GM23338 (cell line): Measurements from ENCODE around the gene CCNY. TPM values are rescaled to one million over a fixed set of nuclear protein-coding genes. Genes with fewer than 3 reads are reported as not detected.

ENCODE experiments used
- ATAC-seq: fragments of 200-7000 bp; cut with Tn5 transposase; 3 replicates; pipeline ENCODE4 v1.9.1; 2020
- DNase-seq: peaks from one replicate; pipeline ENCODE4 v3.0.0-alpha.2; 2015; ENCODE audit warnings: low spot score
- H2AFZ ChIP-seq: fragments of 200-600 bp; sonication (generic); 2 replicates; pipeline ENCODE4 v1.8.0; 2016; ENCODE audit warnings: antibody characterized with exemption, mild to moderate bottlenecking, moderate library complexity
- H3F3A ChIP-seq: fragments of 200-600 bp; sonication (generic); replicated peaks from 2 replicates; pipeline ENCODE4 v1.8.0; 2017; ENCODE audit warnings: antibody characterized with exemption, mixed run types, low read depth
- H3K27ac ChIP-seq: fragments of 200-600 bp; sonication (generic); 2 replicates; pipeline ENCODE4 v1.6.1; 2016; ENCODE audit warnings: low read depth
- H3K27me3 ChIP-seq: fragments of 200-600 bp; sonication (generic); 2 replicates; pipeline ENCODE4 v1.8.0; 2016; ENCODE audit warnings: mild to moderate bottlenecking, mixed run types, moderate library complexity; ENCODE audit not compliant: insufficient read depth
- H3K36me3 ChIP-seq: fragments of 200-600 bp; sonication (generic); 2 replicates; pipeline ENCODE4 v1.8.0; 2016; ENCODE audit warnings: mild to moderate bottlenecking; ENCODE audit not compliant: insufficient read depth
- H3K4me1 ChIP-seq: fragments of 200-600 bp; sonication (generic); 2 replicates; pipeline ENCODE4 v1.8.0; 2016; ENCODE audit warnings: mild to moderate bottlenecking, moderate library complexity; ENCODE audit not compliant: insufficient read depth
- H3K4me2 ChIP-seq: fragments of 200-600 bp; sonication (generic); 2 replicates; pipeline ENCODE4 v1.7.1; 2017; ENCODE audit warnings: mixed run types
- H3K4me3 ChIP-seq: fragments of 200-600 bp; sonication (generic); 2 replicates; pipeline ENCODE4 v1.6.1; 2016; ENCODE audit warnings: mixed run types
- H3K79me2 ChIP-seq: fragments of 200-600 bp; sonication (generic); replicated peaks from 2 replicates; pipeline ENCODE4 v1.8.0; 2017; ENCODE audit warnings: mild to moderate bottlenecking; ENCODE audit not compliant: insufficient read depth
- H3K9me2 ChIP-seq: fragments of 200-600 bp; sonication (generic); 2 replicates; pipeline ENCODE4 v1.8.0; 2017; ENCODE audit not compliant: insufficient read depth
- H4K20me1 ChIP-seq: fragments of 200-600 bp; sonication (generic); replicated peaks from 2 replicates; pipeline ENCODE4 v1.8.0; 2017; ENCODE audit warnings: mild to moderate bottlenecking; ENCODE audit not compliant: insufficient read depth
- H3K27ac Mint-ChIP-seq: 2 replicates; pipeline ENCODE4 v1.8.0; 2020; ENCODE audit warnings: inconsistent platforms, mild to moderate bottlenecking, moderate library complexity, mixed read lengths
- H3K27me3 Mint-ChIP-seq: 3 replicates; pipeline ENCODE4 v1.8.0; 2022; ENCODE audit warnings: low read depth, mild to moderate bottlenecking, moderate library complexity, mixed read lengths, inconsistent platforms; ENCODE audit not compliant: insufficient read depth, poor library complexity
- H3K36me3 Mint-ChIP-seq: 3 replicates; pipeline ENCODE4 v1.8.0; 2021; ENCODE audit warnings: low read depth, mild to moderate bottlenecking, inconsistent platforms, moderate library complexity, mixed read lengths
- H3K4me1 Mint-ChIP-seq: 3 replicates; pipeline ENCODE4 v1.8.0; 2020; ENCODE audit warnings: mild to moderate bottlenecking, inconsistent platforms, mixed read lengths
- H3K4me3 Mint-ChIP-seq: 3 replicates; pipeline ENCODE4 v1.8.0; 2021; ENCODE audit warnings: moderate library complexity, mild to moderate bottlenecking, inconsistent platforms, mixed read lengths
- H3K9me3 Mint-ChIP-seq: 3 replicates; pipeline ENCODE4 v1.8.0; 2020; ENCODE audit warnings: moderate library complexity, mild to moderate bottlenecking, inconsistent platforms, mixed read lengths
- EZH2phosphoT487 ChIP-seq: fragments of 200-600 bp; sonication (generic); IDR thresholded peaks from one replicate; pipeline ENCODE4 v1.8.1; 2018; ENCODE audit warnings: antibody characterized with exemption; ENCODE audit not compliant: unreplicated experiment
- STAT1 ChIP-seq: IDR thresholded peaks from one replicate; pipeline ENCODE4 v1.6.1; 2016; ENCODE audit warnings: antibody characterized with exemption; ENCODE audit not compliant: unreplicated experiment
- ZNF331 ChIP-seq: fragments of 250-450 bp; sonication (Bioruptor Pico); IDR thresholded peaks from 2 replicates; pipeline ENCODE4 v1.5.0; 2020; ENCODE audit warnings: low read depth, mild to moderate bottlenecking, moderate library complexity
- polyA plus RNA-seq: library from polyadenylated mRNA; unstranded; fragments of >200 nt; fragmentation: Nextera tagmentation; extraction: Ambion mirVana; gene quantifications from 2 replicates; pipeline ENCODE4 v1.2.1, GENCODE V29; 2016
- total RNA-seq: library from RNA; depleted of rRNA; stranded (reverse); fragments of >200 nt; shearing (Covaris generic); gene quantifications from 2 replicates; pipeline ENCODE4 v1.2.3, GENCODE V29; 2014
- TF ChIP-seq, protein P1 (sequence below): fragments of 250-450 bp; sonication (Bioruptor Pico); IDR thresholded peaks from 2 replicates; pipeline ENCODE4 v1.5.0; 2020; ENCODE audit warnings: mild to moderate bottlenecking, moderate library complexity
- TF ChIP-seq, protein P2 (sequence below): IDR thresholded peaks from 2 replicates; pipeline ENCODE4 v1.6.1; 2016; ENCODE audit warnings: antibody characterized with exemption
- TF ChIP-seq, protein P3 (sequence below): IDR thresholded peaks from one replicate; pipeline ENCODE4 v1.6.1; 2018; ENCODE audit warnings: antibody characterized with exemption; ENCODE audit not compliant: unreplicated experiment

The CCNY gene
- total and polyA plus RNA-seq, 2 experiments from 2014 or later = 14.2 to 29.0 TPM

DNA sequence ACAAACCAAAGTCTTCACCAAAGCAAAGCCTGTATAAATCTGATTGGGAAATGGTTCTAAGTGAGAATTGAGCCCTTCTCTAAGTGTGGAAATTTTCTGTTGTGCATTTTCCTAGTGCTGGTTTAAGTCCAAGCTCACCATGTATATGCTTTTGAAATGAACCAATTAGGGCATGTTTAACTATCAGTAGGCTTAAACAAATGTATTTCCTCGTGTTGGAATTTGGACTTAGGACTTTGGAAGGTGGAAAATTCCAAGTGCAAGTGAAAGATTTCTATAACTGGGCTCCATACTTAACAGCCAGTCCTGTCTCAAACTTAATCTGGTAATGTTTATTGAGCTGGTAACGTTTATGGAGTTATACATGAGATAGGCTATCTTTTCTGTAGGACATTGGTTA, 28.5 kb downstream of the CCNY start (continued):
- TF ChIP-seq, protein P1, sequence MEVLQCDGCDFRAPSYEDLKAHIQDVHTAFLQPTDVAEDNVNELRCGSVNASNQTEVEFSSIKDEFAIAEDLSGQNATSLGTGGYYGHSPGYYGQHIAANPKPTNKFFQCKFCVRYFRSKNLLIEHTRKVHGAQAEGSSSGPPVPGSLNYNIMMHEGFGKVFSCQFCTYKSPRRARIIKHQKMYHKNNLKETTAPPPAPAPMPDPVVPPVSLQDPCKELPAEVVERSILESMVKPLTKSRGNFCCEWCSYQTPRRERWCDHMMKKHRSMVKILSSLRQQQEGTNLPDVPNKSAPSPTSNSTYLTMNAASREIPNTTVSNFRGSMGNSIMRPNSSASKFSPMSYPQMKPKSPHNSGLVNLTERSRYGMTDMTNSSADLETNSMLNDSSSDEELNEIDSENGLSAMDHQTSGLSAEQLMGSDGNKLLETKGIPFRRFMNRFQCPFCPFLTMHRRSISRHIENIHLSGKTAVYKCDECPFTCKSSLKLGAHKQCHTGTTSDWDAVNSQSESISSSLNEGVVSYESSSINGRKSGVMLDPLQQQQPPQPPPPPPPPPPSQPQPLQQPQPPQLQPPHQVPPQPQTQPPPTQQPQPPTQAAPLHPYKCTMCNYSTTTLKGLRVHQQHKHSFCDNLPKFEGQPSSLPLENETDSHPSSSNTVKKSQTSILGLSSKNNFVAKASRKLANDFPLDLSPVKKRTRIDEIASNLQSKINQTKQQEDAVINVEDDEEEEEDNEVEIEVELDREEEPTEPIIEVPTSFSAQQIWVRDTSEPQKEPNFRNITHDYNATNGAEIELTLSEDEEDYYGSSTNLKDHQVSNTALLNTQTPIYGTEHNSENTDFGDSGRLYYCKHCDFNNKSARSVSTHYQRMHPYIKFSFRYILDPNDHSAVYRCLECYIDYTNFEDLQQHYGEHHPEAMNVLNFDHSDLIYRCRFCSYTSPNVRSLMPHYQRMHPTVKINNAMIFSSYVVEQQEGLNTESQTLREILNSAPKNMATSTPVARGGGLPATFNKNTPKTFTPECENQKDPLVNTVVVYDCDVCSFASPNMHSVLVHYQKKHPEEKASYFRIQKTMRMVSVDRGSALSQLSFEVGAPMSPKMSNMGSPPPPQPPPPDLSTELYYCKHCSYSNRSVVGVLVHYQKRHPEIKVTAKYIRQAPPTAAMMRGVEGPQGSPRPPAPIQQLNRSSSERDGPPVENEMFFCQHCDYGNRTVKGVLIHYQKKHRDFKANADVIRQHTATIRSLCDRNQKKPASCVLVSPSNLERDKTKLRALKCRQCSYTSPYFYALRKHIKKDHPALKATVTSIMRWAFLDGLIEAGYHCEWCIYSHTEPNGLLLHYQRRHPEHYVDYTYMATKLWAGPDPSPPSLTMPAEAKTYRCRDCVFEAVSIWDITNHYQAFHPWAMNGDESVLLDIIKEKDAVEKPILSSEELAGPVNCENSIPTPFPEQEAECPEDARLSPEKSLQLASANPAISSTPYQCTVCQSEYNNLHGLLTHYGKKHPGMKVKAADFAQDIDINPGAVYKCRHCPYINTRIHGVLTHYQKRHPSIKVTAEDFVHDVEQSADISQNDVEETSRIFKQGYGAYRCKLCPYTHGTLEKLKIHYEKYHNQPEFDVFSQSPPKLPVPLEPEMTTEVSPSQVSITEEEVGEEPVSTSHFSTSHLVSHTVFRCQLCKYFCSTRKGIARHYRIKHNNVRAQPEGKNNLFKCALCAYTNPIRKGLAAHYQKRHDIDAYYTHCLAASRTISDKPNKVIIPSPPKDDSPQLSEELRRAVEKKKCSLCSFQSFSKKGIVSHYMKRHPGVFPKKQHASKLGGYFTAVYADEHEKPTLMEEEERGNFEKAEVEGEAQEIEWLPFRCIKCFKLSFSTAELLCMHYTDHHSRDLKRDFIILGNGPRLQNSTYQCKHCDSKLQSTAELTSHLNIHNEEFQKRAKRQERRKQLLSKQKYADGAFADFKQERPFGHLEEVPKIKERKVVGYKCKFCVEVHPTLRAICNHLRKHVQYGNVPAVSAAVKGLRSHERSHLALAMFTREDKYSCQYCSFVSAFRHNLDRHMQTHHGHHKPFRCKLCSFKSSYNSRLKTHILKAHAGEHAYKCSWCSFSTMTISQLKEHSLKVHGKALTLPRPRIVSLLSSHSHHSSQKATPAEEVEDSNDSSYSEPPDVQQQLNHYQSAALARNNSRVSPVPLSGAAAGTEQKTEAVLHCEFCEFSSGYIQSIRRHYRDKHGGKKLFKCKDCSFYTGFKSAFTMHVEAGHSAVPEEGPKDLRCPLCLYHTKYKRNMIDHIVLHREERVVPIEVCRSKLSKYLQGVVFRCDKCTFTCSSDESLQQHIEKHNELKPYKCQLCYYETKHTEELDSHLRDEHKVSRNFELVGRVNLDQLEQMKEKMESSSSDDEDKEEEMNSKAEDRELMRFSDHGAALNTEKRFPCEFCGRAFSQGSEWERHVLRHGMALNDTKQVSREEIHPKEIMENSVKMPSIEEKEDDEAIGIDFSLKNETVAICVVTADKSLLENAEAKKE = no peak
- TF ChIP-seq, protein P2, sequence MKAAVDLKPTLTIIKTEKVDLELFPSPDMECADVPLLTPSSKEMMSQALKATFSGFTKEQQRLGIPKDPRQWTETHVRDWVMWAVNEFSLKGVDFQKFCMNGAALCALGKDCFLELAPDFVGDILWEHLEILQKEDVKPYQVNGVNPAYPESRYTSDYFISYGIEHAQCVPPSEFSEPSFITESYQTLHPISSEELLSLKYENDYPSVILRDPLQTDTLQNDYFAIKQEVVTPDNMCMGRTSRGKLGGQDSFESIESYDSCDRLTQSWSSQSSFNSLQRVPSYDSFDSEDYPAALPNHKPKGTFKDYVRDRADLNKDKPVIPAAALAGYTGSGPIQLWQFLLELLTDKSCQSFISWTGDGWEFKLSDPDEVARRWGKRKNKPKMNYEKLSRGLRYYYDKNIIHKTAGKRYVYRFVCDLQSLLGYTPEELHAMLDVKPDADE = no peak

DNA sequence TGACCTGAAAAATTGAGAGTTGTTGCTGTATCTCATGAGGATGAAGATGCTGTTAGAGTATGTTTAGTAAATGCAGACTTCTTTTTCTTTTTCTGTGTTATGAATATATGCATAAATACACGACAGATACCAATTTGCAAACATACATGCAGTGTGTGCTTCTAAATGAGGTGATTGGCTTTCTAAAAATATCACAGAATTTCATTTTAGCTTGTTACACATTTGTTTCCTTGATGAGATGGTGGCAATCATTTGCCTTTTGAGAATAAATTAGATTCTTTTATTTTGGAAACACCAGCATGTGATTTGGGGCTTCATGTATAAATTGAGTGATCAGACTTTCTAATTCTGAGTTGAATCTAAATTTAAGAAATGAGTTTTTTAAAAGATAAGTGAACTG, 29.7 kb downstream of the CCNY start:
- no peak overlapping the region for H3K27ac Mint-ChIP-seq
- H3K9me2 ChIP-seq = no peaks in the 10 kb centered on the region
- H4K20me1 ChIP-seq = peaks cover 18% of the 10 kb centered on the region; the same call in 1 of the 2 replicates
- DNase-seq (no peak), ATAC-seq (no peak)
- no peaks in the 10 kb centered on the region for H3K36me3 Mint-ChIP-seq
- no peak overlapping the region for H3K4me3 ChIP-seq
- H3F3A ChIP-seq = no peaks in the 10 kb centered on the region
- H3K27me3 ChIP-seq = no peaks in the 10 kb centered on the region
- H3K36me3 ChIP-seq = no peaks in the 10 kb centered on the region
- no peaks in the 10 kb centered on the region for H3K27me3 Mint-ChIP-seq
- H2AFZ ChIP-seq = no peak overlapping the region
- peaks cover 89% of the 10 kb centered on the region for H3K79me2 ChIP-seq
- H3K9me3 Mint-ChIP-seq = no peaks in the 10 kb centered on the region; the same call in 2 of the 3 replicates
- H3K4me2 ChIP-seq = no peak overlapping the region
- H3K4me1 ChIP-seq = peaks cover 4% of the 10 kb centered on the region; the same call in 1 of the 2 replicates
- no peak overlapping the region for H3K4me3 Mint-ChIP-seq
- H3K27ac ChIP-seq = no peak overlapping the region
- peaks cover 20% of the 10 kb centered on the region; the same call in 2 of the 3 replicates for H3K4me1 Mint-ChIP-seq
- no peak for TF ChIP-seq EZH2phosphoT487
- TF ChIP-seq, protein P3, sequence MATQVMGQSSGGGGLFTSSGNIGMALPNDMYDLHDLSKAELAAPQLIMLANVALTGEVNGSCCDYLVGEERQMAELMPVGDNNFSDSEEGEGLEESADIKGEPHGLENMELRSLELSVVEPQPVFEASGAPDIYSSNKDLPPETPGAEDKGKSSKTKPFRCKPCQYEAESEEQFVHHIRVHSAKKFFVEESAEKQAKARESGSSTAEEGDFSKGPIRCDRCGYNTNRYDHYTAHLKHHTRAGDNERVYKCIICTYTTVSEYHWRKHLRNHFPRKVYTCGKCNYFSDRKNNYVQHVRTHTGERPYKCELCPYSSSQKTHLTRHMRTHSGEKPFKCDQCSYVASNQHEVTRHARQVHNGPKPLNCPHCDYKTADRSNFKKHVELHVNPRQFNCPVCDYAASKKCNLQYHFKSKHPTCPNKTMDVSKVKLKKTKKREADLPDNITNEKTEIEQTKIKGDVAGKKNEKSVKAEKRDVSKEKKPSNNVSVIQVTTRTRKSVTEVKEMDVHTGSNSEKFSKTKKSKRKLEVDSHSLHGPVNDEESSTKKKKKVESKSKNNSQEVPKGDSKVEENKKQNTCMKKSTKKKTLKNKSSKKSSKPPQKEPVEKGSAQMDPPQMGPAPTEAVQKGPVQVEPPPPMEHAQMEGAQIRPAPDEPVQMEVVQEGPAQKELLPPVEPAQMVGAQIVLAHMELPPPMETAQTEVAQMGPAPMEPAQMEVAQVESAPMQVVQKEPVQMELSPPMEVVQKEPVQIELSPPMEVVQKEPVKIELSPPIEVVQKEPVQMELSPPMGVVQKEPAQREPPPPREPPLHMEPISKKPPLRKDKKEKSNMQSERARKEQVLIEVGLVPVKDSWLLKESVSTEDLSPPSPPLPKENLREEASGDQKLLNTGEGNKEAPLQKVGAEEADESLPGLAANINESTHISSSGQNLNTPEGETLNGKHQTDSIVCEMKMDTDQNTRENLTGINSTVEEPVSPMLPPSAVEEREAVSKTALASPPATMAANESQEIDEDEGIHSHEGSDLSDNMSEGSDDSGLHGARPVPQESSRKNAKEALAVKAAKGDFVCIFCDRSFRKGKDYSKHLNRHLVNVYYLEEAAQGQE = no peak
- no peak for TF ChIP-seq ZNF331
- TF ChIP-seq, protein P2 = no peak
- no peak for TF ChIP-seq STAT1
